ENCODE measurements around the gene TP53.

Gene TP53

DNA sequence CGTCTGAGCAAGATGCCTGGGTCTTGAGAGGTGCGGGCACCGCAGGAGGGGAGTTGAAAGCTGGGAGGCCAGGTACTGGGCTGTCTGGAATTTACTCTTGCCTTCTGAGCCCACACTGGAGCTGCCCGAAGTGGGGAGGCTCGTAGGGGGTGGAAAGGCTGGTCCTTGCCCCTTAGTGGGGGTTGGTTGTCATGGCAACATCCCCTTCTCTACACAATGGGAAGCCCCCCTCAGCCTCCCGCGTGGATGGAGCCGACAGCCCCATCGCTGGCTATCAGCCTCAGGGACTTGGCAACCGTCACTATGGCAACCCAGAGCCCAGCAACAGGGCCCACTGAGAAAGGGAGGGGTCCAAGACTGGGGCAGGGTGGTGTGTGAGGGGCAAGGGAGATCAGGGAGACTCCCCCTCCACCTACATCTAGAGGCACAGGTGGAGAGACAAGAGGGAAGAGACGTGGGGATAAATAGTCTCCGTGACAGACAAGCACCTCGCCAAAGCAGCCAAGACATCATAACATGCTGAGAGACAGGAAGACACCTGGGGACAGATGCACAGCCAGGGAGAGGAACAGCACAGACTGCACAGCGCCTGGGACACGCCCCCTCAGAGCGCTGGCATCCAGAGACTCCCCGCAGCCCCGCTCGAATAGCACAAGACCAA is 25.0 kb upstream of the TP53 start:
- Mint-ChIP-seq H3K27ac (no peak overlapping the region), H3K36me3 (ENCODE audit: low read depth) (no peaks in the 10 kb centered on the region), H3K4me3 (no peak overlapping the region), H3K9me3 (no peaks in the 10 kb centered on the region), H3K4me1 (ENCODE audit: low read depth) (peaks cover 13% of the 10 kb centered on the region), H3K27me3 (peaks cover 80% of the 10 kb centered on the region)
- no peak for DNase-seq

DNA sequence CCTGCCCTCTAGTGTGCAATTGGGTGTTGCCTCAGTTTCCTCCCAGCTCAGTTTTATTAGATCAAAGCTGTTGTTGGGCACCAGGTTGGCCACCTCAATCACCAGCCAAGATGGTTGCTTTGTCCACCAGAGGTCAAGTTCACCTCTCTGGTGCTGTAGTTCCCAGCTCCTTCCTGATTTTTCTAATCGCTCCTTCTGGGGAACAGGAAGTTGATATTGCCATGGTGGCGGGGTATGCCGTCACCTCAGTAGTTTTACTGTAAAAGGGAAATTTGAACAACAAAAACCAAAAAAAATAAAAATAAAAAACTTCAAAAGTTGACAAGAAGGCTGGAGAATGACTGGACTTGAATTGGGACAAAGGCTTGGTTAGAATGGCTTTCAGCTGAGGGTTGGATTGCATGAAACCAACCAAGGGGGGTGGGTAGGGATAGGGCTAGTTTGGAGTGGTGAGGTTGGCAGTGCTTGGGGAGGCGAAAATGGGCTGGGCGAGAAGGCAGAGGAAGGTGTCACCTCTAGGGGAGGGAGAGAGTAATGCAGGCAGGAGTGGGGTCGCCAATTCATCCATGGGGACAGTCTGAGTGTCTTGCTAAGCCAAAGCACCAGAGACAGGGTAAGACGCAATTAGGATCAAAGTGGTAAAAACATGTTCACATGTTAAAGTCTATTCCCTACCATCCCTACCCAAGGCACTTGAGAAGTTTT is 23.9 kb upstream of the TP53 start:
- peaks cover 81% of the 10 kb centered on the region for H3K27me3 Mint-ChIP-seq
- no peaks in the 10 kb centered on the region for H3K9me3 Mint-ChIP-seq
- no peak overlapping the region for H3K27ac Mint-ChIP-seq
- DNase-seq, result no peak
- H3K4me3 Mint-ChIP-seq, result no peak overlapping the region
- no peaks in the 10 kb centered on the region for H3K36me3 Mint-ChIP-seq (ENCODE audit: low read depth)
- H3K4me1 Mint-ChIP-seq (ENCODE audit: low read depth), result peaks cover 7% of the 10 kb centered on the region

DNA sequence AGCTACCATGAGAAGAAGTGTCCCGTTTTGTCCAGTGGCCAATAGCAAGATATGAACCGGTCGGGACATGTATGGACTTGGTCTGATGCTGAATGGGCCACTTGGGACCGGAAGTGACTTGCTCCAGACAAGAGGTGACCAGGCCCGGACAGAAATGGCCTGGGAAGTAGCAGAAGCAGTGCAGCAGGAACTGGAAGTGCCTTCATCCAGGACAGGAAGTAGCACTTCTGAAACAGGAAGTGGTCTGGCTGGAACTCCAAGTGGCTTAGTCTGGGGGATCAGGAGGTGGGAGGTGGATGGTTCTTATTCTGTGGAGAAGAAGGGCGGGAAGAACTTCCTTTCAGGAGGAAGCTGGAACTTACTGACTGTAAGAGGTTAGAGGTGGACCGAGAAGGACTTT is 23.0 kb upstream of the TP53 start:
- Mint-ChIP-seq H3K4me1 (ENCODE audit: low read depth) (peaks cover 13% of the 10 kb centered on the region), H3K27ac (no peak overlapping the region), H3K4me3 (no peak overlapping the region), H3K27me3 (peaks cover 80% of the 10 kb centered on the region), H3K9me3 (no peaks in the 10 kb centered on the region), H3K36me3 (ENCODE audit: low read depth) (no peaks in the 10 kb centered on the region)
- no peak for DNase-seq

DNA sequence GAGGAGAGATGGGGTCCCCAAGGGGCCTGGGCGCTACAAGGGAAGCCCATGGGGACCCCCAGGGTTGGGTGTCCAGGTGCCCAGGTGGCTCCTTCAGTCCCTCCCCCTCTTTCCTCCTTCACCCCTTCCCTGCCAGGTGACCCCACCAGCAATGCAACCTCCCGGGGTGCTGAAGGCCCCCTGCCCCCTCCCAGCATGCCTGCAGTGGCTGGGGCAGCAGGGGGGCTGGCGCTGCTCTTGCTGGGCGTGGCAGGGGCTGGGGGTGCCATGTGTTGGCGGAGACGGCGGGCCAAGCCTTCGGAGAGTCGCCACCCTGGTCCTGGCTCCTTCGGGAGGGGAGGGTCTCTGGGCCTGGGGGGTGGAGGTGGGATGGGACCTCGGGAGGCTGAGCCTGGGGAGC is 21.7 kb upstream of the TP53 start:
- Mint-ChIP-seq H3K27me3 (peaks cover 78% of the 10 kb centered on the region), H3K4me1 (ENCODE audit: low read depth) (peaks cover 21% of the 10 kb centered on the region), H3K4me3 (no peak overlapping the region), H3K27ac (no peak overlapping the region), H3K36me3 (ENCODE audit: low read depth) (no peaks in the 10 kb centered on the region), H3K9me3 (no peaks in the 10 kb centered on the region)
- DNase-seq, result no peak

DNA sequence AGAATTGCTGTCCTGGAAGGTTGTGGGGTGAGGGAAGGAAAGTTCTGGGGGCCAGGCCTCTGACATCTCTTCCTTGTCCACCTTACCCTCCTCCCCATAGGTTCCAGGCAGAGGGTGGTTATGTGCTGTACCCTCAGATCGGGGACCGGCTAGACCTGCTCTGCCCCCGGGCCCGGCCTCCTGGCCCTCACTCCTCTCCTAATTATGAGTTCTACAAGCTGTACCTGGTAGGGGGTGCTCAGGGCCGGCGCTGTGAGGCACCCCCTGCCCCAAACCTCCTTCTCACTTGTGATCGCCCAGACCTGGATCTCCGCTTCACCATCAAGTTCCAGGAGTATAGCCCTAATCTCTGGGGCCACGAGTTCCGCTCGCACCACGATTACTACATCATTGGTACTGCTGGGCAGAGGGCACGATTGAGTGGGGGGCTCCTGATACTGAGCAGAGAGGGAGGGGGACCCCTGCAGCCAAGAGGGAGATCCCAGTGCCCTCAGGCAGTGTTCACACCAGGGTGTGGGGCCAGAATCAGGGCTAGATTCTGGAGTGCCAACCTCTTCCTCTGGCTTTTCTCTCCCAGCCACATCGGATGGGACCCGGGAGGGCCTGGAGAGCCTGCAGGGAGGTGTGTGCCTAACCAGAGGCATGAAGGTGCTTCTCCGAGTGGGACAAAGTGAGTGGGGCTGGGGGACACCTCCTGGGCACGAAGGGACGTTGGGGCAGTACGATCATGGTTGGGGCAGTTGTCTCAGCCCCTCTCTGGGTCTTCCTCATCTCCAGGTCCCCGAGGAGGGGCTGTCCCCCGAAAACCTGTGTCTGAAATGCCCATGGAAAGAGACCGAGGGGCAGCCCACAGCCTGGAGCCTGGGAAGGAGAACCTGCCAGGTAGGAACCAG is 20.8 kb upstream of the TP53 start:
- Mint-ChIP-seq H3K36me3 (ENCODE audit: low read depth) (peaks cover 7% of the 10 kb centered on the region), H3K27ac (no peak overlapping the region), H3K27me3 (peaks cover 77% of the 10 kb centered on the region), H3K9me3 (no peaks in the 10 kb centered on the region), H3K4me3 (no peak overlapping the region), H3K4me1 (ENCODE audit: low read depth) (peaks cover 27% of the 10 kb centered on the region)
- no peak for DNase-seq

DNA sequence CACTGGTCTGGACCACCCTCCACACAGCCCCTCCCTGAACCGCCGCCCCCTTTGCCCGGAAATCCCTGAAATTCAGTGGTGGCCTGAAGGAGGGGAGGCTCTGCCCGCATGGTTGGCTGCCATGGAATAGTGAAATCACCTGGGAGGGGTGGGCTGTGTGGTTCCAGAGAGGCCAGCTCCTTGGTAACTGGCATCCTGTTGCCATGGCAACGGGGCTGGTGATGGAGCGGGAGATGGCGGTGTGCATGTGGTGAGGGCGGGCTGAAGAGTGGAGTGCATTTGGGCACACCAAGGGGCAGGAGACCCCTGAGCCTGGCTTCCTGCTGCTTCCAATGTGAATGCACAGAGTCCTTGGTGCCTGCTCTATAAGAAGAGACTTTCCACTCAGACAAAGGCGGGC is 20.2 kb upstream of the TP53 start:
- Mint-ChIP-seq H3K27me3 (peaks cover 72% of the 10 kb centered on the region), H3K9me3 (no peaks in the 10 kb centered on the region), H3K4me1 (ENCODE audit: low read depth) (peaks cover 27% of the 10 kb centered on the region), H3K36me3 (ENCODE audit: low read depth) (peaks cover 13% of the 10 kb centered on the region), H3K27ac (no peak overlapping the region), H3K4me3 (no peak overlapping the region)
- DNase-seq, result no peak

DNA sequence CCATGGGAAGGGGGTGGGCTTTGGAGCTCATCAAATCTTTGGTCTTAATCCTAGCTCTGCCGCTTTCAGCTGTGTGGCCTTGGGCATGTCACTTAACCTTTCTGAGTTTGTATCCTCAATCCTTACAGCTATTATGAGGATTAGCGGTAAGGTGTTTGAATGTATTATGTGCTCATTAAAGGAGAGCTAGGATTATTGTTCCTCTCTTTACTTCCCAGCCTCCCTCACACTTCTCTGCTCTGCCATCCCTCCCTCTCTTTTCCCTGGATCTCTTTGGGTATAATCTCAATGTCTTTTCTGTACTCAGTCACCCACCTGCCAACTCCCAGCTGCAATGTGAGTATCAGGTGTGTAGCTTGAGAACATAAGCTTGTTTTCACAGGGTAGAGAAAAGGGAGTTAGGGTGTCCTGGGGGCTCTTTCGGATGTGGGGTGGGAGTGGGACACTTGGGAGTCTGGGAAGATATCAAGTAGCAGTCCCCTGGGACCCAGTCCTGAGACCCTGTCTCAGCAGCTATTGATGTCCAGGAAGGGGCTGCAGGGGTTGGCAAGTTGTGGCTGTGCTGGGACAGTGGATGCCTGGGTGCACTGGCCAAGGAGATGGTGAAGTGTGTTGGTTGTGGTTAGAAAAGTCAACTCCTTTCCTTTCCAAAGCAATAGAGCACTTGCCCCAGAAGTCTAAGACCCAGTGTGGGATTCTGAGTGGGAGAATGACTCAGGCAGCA is 19.5 kb upstream of the TP53 start:
- H3K4me3 Mint-ChIP-seq, result no peak overlapping the region
- peaks cover 27% of the 10 kb centered on the region for H3K4me1 Mint-ChIP-seq (ENCODE audit: low read depth)
- DNase-seq, result no peak
- H3K27me3 Mint-ChIP-seq, result peaks cover 71% of the 10 kb centered on the region
- peaks cover 19% of the 10 kb centered on the region for H3K36me3 Mint-ChIP-seq (ENCODE audit: low read depth)
- H3K9me3 Mint-ChIP-seq, result no peaks in the 10 kb centered on the region
- no peak overlapping the region for H3K27ac Mint-ChIP-seq

DNA sequence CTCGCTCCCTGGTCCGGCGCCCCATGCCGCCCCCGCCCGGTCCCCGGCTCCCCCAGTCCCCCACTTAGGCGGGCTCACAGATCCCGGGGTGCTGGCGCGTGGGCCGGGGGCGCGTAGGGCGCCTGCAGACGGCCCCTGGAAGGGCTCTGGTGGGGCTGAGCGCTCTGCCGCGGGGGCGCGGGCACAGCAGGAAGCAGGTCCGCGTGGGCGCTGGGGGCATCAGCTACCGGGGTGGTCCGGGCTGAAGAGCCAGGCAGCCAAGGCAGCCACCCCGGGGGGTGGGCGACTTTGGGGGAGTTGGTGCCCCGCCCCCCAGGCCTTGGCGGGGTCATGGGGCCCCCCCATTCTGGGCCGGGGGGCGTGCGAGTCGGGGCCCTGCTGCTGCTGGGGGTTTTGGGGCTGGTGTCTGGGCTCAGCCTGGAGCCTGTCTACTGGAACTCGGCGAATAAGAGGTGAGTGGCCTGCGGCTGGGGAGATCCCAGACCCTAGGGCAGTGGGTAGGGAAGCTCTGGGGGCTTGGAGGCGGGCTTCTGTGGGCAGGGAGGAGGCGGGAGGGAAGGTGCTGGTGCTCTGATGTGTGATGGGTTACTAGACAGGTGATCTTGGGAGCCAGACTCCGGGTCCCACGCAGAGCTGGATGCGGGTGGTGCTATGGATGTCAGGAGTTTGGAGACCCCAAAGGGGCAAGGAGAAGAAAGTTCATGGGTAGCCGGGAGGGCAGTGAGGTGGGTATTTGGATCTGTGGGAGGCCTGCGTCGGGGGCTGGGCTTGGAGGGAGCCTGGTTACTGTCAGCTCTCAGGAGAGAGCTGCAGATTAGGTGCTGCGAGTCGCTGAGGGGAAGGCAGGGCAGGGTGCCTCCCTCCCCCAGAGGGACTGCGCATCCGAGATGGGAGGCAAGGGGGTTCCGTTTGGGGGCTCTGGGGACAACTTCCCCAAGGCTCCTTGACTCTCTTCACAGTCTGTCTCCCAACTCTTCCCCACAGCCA is 18.3 kb upstream of the TP53 start:
- Mint-ChIP-seq H3K4me1 (ENCODE audit: low read depth) (peaks cover 27% of the 10 kb centered on the region), H3K4me3 (peak overlapping the region; percentile 13), H3K36me3 (ENCODE audit: low read depth) (peaks cover 31% of the 10 kb centered on the region), H3K27me3 (peaks cover 61% of the 10 kb centered on the region), H3K9me3 (no peaks in the 10 kb centered on the region), H3K27ac (no peak overlapping the region)
- DNase-seq, result no peak

DNA sequence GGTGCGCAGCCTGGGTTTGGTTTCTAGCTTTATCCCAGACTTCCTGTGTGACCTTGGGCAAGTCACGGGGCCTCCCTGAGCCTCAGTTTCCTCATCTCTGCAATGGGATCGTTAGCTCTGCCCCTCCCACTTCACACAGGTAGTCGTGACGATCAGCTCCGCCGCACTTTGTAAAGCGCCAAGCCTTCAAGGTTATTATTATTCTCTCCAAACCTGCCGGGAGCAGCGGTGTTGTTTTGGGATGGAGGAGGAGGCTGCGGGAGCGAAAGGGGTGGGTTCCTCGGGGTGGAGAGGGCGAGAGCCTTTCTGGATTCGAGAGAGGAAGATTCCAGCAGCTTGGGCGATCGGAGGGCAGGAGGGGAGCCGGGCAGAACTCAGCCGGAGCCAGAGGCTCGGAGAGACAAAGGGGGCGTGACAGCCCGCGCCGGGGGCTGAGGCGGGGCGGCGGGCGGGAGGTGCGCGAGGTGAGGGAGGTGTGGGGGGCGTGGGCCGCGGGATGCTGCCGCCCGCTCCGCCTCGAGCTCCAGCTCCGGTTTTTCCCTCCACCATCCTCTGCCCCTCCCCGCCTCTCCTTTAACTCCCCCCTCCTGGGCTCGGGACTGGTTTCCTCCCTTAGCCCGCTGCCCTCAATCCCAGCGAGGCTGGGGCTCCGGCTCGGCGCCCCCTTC is 17.4 kb upstream of the TP53 start, which contains the start of gene EFNB3:
Gene EFNB3, plus strand, starts transcription at position 602 of the 668 bp plus-strand sequence. CDS start 397 bp downstream, outside the sequence.
- H3K4me3 Mint-ChIP-seq, result peak within 1 kb of the TSS; percentile 62
- no peaks in the 10 kb centered on the region for H3K9me3 Mint-ChIP-seq
- DNase-seq, result no peak
- peaks cover 22% of the 10 kb centered on the region for H3K4me1 Mint-ChIP-seq (ENCODE audit: low read depth)
- H3K27me3 Mint-ChIP-seq, result peaks cover 53% of the 10 kb centered on the region
- H3K36me3 Mint-ChIP-seq (ENCODE audit: low read depth), result peaks cover 38% of the 10 kb centered on the region
- H3K27ac Mint-ChIP-seq, result no peak within 1 kb of the TSS

DNA sequence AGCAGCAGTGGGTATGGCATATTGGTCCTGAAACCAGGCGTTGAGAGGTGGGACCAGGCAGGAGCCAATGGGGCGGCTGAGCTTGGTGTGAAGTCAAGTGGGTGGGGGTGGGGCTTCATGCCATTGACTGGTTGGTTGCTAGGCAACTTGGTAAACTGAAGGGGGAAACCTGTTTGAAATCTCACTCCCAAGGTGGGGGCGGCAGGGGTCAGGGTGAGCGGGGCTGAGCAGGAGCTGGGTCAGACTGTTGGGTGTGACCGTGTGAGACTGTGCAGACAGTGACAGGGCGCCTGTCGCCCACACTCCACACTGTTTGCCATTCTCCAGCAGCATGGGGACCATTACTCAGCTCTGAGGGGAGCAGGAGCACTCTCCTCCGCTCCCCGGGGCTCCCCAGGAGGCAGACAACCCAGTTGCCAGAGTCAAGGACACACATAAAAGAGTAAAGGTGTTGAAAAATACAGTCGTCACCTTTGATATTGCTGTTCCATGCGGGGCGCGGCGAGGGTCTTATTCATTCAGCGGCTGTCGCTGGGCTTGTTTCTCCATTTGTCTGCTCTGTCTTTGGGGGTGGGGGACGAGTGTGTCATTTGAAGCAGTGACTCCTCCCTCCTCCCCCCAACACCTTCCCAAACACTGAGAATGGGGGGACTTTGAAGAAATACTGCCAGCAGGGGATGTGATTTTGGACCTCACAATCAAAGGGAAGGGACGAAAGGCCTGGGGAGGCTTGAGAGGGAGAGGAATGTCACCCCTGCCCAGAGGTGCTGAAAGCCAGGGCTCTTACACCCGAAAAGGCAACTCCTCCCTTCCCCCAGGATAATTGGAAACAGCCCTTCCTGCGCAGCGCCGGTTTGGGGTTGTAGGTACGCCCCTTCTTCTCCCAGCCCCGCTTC is 16.5 kb upstream of the TP53 start:
- H3K4me3 Mint-ChIP-seq, result peak overlapping the region; percentile 62
- no peak for DNase-seq
- H3K27me3 Mint-ChIP-seq, result peaks cover 51% of the 10 kb centered on the region
- H3K36me3 Mint-ChIP-seq (ENCODE audit: low read depth), result peaks cover 40% of the 10 kb centered on the region
- no peak overlapping the region for H3K27ac Mint-ChIP-seq
- H3K9me3 Mint-ChIP-seq, result no peaks in the 10 kb centered on the region
- peaks cover 22% of the 10 kb centered on the region for H3K4me1 Mint-ChIP-seq (ENCODE audit: low read depth)

DNA sequence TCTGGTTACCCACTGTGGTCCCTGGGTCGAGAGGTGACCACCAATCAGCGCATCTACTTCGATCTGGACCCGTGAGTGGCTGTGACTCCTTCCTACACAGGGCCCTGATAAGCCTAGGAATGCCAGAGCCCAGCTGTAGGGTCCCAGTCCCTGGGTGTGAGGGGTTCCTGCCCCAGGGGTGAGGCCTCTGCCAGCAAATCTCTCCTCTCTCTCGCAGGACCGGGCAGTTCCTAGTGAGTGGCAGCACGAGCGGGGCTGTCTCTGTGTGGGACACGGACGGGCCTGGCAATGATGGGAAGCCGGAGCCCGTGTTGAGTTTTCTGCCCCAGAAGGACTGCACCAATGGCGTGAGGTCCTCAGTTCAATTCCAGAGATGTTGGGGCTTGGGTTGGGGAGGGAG is 15.5 kb upstream of the TP53 start:
- peaks cover 42% of the 10 kb centered on the region for H3K27me3 Mint-ChIP-seq
- H3K9me3 Mint-ChIP-seq, result no peaks in the 10 kb centered on the region
- no peak overlapping the region for H3K27ac Mint-ChIP-seq
- DNase-seq, result no peak
- peaks cover 47% of the 10 kb centered on the region for H3K36me3 Mint-ChIP-seq (ENCODE audit: low read depth)
- H3K4me3 Mint-ChIP-seq, result no peak overlapping the region
- H3K4me1 Mint-ChIP-seq (ENCODE audit: low read depth), result peaks cover 22% of the 10 kb centered on the region

DNA sequence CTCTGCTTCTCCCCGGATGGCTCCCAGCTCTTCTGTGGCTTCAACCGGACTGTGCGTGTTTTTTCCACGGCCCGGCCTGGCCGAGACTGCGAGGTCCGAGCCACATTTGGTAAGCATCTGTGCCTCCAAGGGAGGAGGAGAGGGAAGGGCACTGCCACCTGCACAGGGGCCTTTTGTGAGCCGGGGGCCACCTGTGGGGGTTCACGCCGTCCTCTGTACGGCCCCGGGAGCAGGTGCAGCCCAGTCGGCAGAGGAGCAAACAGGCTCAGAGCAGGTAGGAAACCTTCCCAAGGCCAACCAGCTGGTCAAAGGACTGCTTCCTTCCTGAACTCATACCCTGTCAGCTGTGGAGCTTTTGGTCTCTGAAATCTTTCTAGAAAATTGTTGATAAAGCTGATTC is 14.4 kb upstream of the TP53 start:
- Mint-ChIP-seq H3K4me1 (ENCODE audit: low read depth) (peaks cover 22% of the 10 kb centered on the region), H3K4me3 (no peak overlapping the region), H3K36me3 (ENCODE audit: low read depth) (peaks cover 53% of the 10 kb centered on the region), H3K27me3 (peaks cover 31% of the 10 kb centered on the region), H3K27ac (no peak overlapping the region), H3K9me3 (no peaks in the 10 kb centered on the region)
- DNase-seq, result no peak
